KMS-11 (cell line): Measurements from ENCODE around the gene ERMP1.
"Not testable (repeated sequence)": the region's sequence is repeated elsewhere in the genome, so short reads cannot be mapped to it uniquely, and the experiment has no call there.

ENCODE experiments used
- H2AFZ ChIP-seq: fragments of 200-600 bp; sonication (generic); 2 replicates; pipeline ENCODE4 v1.6.1; 2016; ENCODE audit warnings: antibody characterized with exemption, mixed run types, low read depth
- H3K27ac ChIP-seq: fragments of 200-600 bp; sonication (generic); 2 replicates; pipeline ENCODE4 v1.6.1; 2016; ENCODE audit warnings: mild to moderate bottlenecking, mixed run types
- H3K27me3 ChIP-seq: fragments of 200-600 bp; sonication (generic); 2 replicates; pipeline ENCODE4 v1.6.1; 2017; ENCODE audit warnings: mild to moderate bottlenecking, low read depth, mixed run types, moderate library complexity; ENCODE audit not compliant: insufficient read depth
- H3K36me3 ChIP-seq: fragments of 200-600 bp; sonication (generic); 2 replicates; pipeline ENCODE4 v1.6.1; 2017; ENCODE audit warnings: mild to moderate bottlenecking, mixed run types; ENCODE audit not compliant: insufficient read depth
- H3K4me1 ChIP-seq: fragments of 200-600 bp; sonication (generic); 2 replicates; pipeline ENCODE4 v1.6.1; 2016; ENCODE audit warnings: mild to moderate bottlenecking, low read depth, mixed run types; ENCODE audit not compliant: poor library complexity, severe bottlenecking
- H3K4me2 ChIP-seq: fragments of 200-600 bp; sonication (generic); 2 replicates; pipeline ENCODE4 v1.7.0; 2016; ENCODE audit warnings: mild to moderate bottlenecking, mixed run types
- H3K4me3 ChIP-seq: fragments of 200-600 bp; sonication (generic); IDR thresholded peaks from 2 replicates; pipeline ENCODE4 v1.6.1; 2017; ENCODE audit warnings: low read depth, low read length, mixed read lengths; ENCODE audit not compliant: insufficient read depth
- H3K79me2 ChIP-seq: fragments of 200-600 bp; sonication (generic); 2 replicates; pipeline ENCODE4 v1.6.1; 2016; ENCODE audit warnings: low read depth, mixed run types; ENCODE audit not compliant: insufficient read depth
- H3K9ac ChIP-seq: fragments of 200-600 bp; sonication (generic); 2 replicates; pipeline ENCODE4 v1.6.1; 2016; ENCODE audit warnings: mild to moderate bottlenecking, mixed run types
- H4K20me1 ChIP-seq: fragments of 200-600 bp; sonication (generic); 2 replicates; pipeline ENCODE4 v1.6.1; 2016; ENCODE audit warnings: mild to moderate bottlenecking, mixed run types; ENCODE audit not compliant: insufficient read depth
- CTCF ChIP-seq: fragments of 200-600 bp; sonication (generic); conservative IDR thresholded peaks from 2 replicates; pipeline ENCODE4 v1.6.1; 2017; ENCODE audit warnings: low read depth, mild to moderate bottlenecking, antibody characterized with exemption, low read length, moderate library complexity, mixed read lengths

Gene ERMP1

GRCh38 chr9:5811751-5812150 lies 21.2 kb downstream of the ERMP1 start:
- Histone ChIP-seq H2AFZ (no peak overlapping the region), H3K27me3 (no peaks in the 10 kb centered on the region), H3K4me1 (no peaks in the 10 kb centered on the region), H3K36me3 (no peaks in the 10 kb centered on the region), H3K79me2 (no peaks in the 10 kb centered on the region), H3K27ac (no peak overlapping the region), H3K4me3 (no peak overlapping the region), H3K9ac (no peak overlapping the region), H4K20me1 (no peaks in the 10 kb centered on the region), H3K4me2 (no peak overlapping the region)
- TF ChIP-seq CTCF: no peak

DNA sequence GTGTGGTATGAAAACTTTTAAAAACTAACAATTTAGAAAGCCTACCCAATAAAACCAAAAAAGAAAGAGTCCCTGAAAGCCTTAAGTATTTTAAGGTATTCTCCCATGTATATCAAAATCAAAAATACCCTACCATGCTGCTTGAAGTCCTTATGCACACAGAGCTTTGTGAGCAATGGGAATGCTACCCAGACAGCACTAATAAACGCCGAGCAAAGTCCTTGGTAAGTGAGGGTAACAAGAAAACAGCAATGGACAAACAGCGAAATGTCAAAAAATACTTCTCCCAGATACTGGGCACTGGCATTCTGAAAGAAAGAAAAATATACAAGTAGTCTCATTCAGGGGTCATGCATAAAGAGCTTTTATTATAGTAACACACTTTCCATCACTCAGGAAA lies 27.4 kb downstream of the ERMP1 start:
- Histone ChIP-seq H3K4me1 (peaks cover 9% of the 10 kb centered on the region), H3K4me2 (no peak overlapping the region), H2AFZ (no peak overlapping the region), H4K20me1 (no peaks in the 10 kb centered on the region), H3K27ac (no peak overlapping the region), H3K9ac (no peak overlapping the region), H3K36me3 (no peaks in the 10 kb centered on the region), H3K79me2 (no peaks in the 10 kb centered on the region), H3K4me3 (no peak overlapping the region), H3K27me3 (no peaks in the 10 kb centered on the region)
- TF ChIP-seq CTCF: no peak

DNA sequence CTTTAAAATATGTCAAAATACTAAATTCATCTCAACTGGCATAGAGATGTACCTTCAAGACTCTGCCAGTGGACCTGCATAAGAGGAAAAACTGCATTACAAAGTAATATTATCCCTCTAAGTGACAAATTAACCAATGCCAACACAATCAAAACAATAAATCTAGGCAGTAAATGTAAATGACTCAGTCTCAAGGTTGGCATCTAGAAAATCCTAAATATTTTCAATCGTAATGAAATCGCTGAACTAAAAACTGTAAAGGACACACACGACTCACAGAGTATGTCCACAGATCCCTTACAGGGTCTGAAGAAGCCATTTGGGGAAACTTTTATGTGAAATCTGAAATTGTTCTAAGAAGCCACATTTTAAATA lies 31.2 kb downstream of the ERMP1 start:
- TF ChIP-seq CTCF: no peak
- no peak overlapping the region for H3K4me3 ChIP-seq
- no peak overlapping the region for H3K4me2 ChIP-seq
- H3K27me3 ChIP-seq: no peaks in the 10 kb centered on the region
- H2AFZ ChIP-seq: no peak overlapping the region
- H3K36me3 ChIP-seq: no peaks in the 10 kb centered on the region
- H3K4me1 ChIP-seq: peaks cover 9% of the 10 kb centered on the region
- no peak overlapping the region for H3K9ac ChIP-seq
- no peaks in the 10 kb centered on the region for H3K79me2 ChIP-seq
- H4K20me1 ChIP-seq: no peaks in the 10 kb centered on the region
- no peak overlapping the region for H3K27ac ChIP-seq

- Histone ChIP-seq H3K79me2 (no peaks in the 10 kb centered on the region), H3K9ac (no peak overlapping the region), H3K27ac (no peak overlapping the region), H3K27me3 (no peaks in the 10 kb centered on the region), H3K4me1 (peaks cover 9% of the 10 kb centered on the region), H3K4me2 (no peak overlapping the region), H3K4me3 (no peak overlapping the region), H3K36me3 (no peaks in the 10 kb centered on the region), H4K20me1 (no peaks in the 10 kb centered on the region), H2AFZ (no peak overlapping the region)
- no peak for TF ChIP-seq CTCF
Measured at GRCh38 chr9:5800969-5801738, 31.8 kb downstream of the ERMP1 start.

DNA sequence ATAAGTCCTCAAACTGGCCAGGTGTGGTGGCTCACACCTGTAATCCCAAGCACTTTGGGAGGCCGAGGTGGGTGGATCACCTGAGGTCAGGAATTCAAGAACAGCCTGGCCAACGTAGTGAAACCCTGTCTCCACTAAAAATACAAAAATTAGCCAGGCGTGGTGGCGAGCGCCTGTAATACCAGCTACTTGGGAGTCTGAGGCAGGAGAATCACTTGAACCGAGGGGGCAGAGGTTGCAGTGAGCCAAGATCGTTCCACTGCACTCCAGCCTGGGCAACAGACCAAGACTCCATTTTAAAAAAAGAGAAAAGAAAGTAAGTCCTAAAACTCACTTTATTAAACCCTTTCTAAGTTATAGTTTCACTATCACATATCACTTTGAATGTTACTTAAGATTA lies 32.5 kb downstream of the ERMP1 start:
- not testable (repeated sequence) for H3K4me1 ChIP-seq, H2AFZ ChIP-seq, H3K27me3 ChIP-seq, H3K4me3 ChIP-seq, H3K79me2 ChIP-seq, H4K20me1 ChIP-seq, H3K36me3 ChIP-seq, H3K4me2 ChIP-seq, H3K9ac ChIP-seq, H3K27ac ChIP-seq
